HG03097 (cell line): ENCODE measurements around the gene IRF9.
A peak's percentile ranks its signal among the peaks of the same experiment; 100 is the strongest.

Source experiments
- ATAC-seq: cut with Tn5 transposase; IDR thresholded peaks from one replicate; pipeline ENCODE4 v1.9.1; 2021; ENCODE audit not compliant: unreplicated experiment, low FRiP score

The IRF9 gene

DNA sequence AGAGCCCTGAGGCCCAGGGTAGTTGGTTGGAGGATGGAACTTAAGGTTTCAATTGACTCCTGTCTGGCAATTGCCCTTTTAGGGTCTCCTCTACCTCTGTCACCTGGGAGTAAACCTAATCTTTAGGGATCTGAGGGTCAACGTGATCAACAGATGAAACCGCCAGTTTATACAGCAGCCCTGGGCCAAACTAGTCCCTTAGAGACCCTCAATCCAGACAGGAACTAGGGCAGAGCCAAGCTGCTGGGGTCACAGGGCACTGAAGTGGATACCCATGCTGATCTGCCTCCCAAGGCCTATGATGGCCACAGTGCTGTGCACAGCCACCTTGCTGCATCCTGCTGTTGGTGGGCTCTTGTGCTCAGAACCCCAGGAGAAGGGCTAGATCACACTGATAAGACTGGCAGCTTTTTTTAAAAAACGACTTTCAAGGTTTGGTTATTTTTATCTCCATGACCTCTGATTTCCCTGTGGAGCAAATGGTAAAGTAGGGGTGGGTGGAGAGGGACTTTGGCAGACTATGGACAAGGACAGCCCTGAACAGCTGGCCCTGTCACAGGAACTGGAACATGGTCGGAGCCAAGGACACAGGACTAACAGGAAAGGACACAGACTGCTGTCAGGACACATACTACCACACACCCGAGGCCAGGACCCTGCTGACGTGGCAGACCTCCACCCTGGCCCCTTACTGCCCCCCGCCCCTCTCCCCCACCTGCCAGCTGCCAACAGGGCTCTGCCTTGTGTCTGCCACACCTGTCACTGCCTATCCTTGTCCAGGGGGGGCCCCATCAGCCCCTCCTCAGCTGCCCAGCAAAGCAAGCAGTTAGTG lies 30.1 kb upstream of the IRF9 start:
- ATAC-seq = no peak

GRCh38 chr14:24131549-24131966 lies 29.5 kb upstream of the IRF9 start:
- no peak for ATAC-seq

- no peak for ATAC-seq
Measured at GRCh38 chr14:24132061-24132685, 28.9 kb upstream of the IRF9 start.

- ATAC-seq = no peak
Measured at GRCh38 chr14:24132976-24133375, 28.1 kb upstream of the IRF9 start.

- no peak for ATAC-seq
Measured at GRCh38 chr14:24133735-24134134, 27.3 kb upstream of the IRF9 start.

GRCh38 chr14:24135584-24135833 lies 25.6 kb upstream of the IRF9 start:
- peak; percentile 9 for ATAC-seq

- peak; percentile 74 for ATAC-seq
Measured at GRCh38 chr14:24135834-24136683, 25.0 kb upstream of the IRF9 start, which contains the start of gene PSME1. PSME1 (plus strand) TSS chr14:24136194; CDS start chr14:24136263, 69 bp downstream.

DNA sequence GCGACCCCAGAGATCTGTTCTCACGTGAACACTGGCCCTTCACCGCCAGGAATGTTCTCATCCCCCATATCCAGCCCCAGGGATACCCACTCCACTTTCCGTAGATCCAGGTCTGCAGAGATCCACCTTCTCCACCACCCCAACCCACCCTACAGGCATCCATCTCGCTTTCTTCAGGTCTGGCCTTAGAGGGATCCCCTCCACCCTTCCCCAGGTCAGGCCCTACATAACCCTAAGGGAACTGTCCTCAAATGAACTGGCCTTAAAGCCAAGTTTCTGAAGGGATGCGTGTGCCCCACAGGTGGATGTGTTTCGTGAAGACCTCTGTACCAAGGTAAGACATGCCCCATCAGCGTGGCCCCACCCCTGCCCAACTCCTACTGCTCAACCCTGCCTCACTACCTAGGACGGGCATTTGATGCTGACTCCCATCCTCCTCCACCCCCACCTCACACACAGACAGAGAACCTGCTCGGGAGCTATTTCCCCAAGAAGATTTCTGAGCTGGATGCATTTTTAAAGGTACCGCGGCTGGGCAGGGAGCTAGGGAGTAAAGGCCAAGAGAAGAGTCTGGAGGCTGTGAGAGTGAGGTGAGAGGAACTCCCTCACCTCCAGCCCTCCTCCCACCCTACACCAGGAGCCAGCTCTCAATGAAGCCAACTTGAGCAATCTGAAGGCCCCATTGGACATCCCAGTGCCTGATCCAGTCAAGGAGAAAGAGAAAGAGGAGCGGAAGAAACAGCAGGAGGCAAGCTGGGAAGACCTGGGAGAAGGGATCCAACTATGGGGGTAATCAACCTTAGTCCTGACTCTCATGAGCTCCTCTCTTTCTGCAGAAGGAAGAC lies 24.2 kb upstream of the IRF9 start:
- no peak for ATAC-seq

GRCh38 chr14:24137529-24138395 lies 23.3 kb upstream of the IRF9 start:
- no peak for ATAC-seq

DNA sequence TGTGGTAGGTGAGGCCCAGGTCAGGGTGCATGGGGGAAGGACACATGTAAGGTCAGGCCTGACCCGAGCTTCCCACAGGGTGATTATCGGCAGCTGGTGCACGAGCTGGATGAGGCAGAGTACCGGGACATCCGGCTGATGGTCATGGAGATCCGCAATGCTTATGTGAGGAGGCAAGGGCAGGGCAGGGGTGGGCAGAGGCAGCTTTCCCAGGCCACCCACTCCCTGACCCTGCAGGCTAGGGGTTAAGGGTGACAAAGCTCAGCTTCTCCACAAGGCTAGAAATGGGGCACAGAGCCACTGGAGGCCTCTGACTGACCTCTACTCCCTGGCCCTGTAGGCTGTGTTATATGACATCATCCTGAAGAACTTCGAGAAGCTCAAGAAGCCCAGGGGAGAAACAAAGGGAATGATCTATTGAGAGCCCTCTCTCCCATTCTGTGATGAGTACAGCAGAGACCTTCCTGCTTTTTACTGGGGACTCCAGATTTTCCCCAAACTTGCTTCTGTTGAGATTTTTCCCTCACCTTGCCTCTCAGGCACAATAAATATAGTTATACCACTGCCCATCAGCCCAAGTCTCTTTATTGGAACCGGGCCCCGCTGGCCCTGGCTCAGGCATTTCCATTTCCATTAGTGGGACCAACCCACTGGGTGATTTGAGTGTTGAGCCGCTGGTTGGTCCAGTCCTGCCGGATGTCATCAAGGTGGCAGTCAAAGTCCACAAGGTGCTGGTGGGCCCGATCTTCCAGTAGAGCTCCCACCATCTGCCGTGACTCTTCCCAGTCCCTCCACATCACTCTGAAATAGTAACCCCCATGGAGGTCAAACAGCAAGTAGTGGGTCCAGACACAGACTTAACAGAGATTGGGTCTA lies 22.4 kb upstream of the IRF9 start:
- ATAC-seq = no peak

GRCh38 chr14:24139272-24139934 lies 21.7 kb upstream of the IRF9 start:
- no peak for ATAC-seq

GRCh38 chr14:24141097-24141880 lies 19.8 kb upstream of the IRF9 start, which contains the start of gene EMC9:
EMC9 (minus strand) TSS chr14:24141591; CDS start chr14:24141304, 287 bp downstream.
- peak; percentile 72 for ATAC-seq

GRCh38 chr14:24143511-24143910 lies 17.6 kb upstream of the IRF9 start:
- ATAC-seq = no peak

GRCh38 chr14:24144451-24144850 lies 16.6 kb upstream of the IRF9 start:
- no peak for ATAC-seq

DNA sequence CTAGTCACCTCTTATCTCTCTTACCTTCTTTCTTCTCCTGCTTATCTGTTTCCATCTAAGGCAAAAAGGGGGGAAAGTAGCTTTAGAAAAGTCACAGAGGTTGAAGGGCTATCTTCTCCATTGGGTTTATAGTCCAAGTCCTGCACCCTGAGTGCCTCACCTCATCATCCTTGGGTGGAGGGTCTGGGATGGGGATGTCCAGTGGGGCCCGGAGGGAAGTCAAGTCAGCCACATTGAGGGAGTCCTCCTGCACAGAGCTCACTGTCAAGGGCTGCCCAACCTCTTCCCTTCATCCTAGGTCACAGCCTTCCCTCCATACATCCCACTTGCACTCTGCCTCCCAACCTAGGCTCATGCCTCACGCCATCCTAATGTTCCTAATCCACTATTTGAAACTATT lies 15.8 kb upstream of the IRF9 start:
- ATAC-seq = no peak

DNA sequence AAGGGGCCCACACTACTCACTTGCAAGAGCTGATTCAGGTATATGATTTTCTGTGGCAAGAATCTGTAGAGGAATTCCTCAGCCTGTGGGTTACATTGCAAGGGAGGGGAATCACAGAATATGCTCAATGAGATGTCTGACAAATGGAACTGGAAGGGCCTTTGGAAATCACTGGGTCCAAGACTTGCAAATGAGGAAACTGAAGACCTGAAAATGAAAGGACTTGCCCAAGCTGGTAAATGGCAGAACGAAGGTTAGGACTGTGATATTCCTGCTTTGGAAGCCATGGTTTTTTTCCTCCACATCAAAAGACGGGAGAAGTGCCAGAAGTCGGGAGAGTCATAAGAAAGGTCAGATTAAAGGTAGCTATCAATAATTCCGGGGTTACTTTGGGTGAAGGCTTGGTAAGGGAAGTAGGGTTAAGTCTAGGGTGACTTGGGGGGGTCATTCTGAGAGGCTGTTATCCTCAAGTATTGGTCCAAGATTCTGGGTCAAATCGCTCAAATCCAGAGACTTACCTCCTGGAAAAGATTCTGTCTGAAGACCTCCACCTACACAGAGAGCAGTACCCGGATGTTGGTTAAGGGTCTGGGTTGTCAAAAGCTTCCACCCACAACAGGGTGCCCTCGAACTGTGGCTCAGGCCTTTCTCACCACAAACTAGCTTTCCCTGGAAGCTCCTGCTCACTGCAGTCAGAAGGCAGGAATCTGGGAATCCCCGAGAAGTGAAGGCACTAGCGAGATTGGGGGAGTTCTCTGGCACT lies 15.2 kb upstream of the IRF9 start:
- no peak for ATAC-seq
